GM12878 (cell line): ENCODE measurements around the gene LEMD1. TPM values are rescaled to one million over a fixed set of nuclear protein-coding genes. Genes with fewer than 3 reads are reported as not detected.

Experiments used
- ATAC-seq: fragments of 200-7000 bp; cut with Tn5 transposase; 3 replicates; pipeline ENCODE4 v1.9.1; 2020; ENCODE audit warnings: mild to moderate bottlenecking, moderate library complexity
- BruUV-seq: library from RNA; stranded (reverse); fragments of 400-500 nt; replicated peaks from 2 replicates; lab custom pipeline; 2021; lab: Mats Ljungman, UMichigan
- CTCF ChIA-PET: fragments of 300-600 bp; sonication (Branson Sonifier 250); formaldehyde crosslinking; extraction: SDS; loops from one replicate; lab custom pipeline; 2021; ENCODE audit warnings: inconsistent platforms; lab: Yijun Ruan, JAX
- POLR2A ChIA-PET: fragments of 350-600 bp; formaldehyde crosslinking; extraction: SDS; loops from one replicate; lab custom pipeline; 2021; ENCODE audit warnings: inconsistent platforms; lab: Charles Lee
- RAD21 ChIA-PET: fragments of 300-600 bp; sonication (Branson Sonifier 250); formaldehyde crosslinking; loops from one replicate; lab custom pipeline; 2023; ENCODE audit warnings: antibody characterized with exemption; ENCODE audit not compliant: unreplicated experiment; lab: Charles Lee
- SMC1A ChIA-PET: fragments of 300-600 bp; sonication (Branson Sonifier 250); formaldehyde crosslinking; loops from one replicate; lab custom pipeline; 2023; ENCODE audit not compliant: unreplicated experiment, uncharacterized antibody; lab: Charles Lee
- DNase-seq: peaks from one replicate; pipeline ENCODE4 v3.0.0-alpha.2; 2011; ENCODE audit warnings: low read depth, low spot score
- FAIRE-seq: peaks from 3 replicates; lab custom pipeline; 2011; peaks lifted over from hg19 to GRCh38; lab: Jason Lieb, UNC
- H2AFZ ChIP-seq: 2 replicates; pipeline ENCODE4 v1.6.0; 2011; ENCODE audit warnings: low read depth, low read length, control low read depth; ENCODE audit not compliant: control insufficient read depth
- H3K27ac ChIP-seq: 2 replicates; pipeline ENCODE4 v1.5.1; 2011; ENCODE audit warnings: control low read depth; ENCODE audit not compliant: control insufficient read depth, insufficient read depth
- H3K27me3 ChIP-seq, 2 experiments: replicated peaks in 1 of 2; 2 replicates each; pipeline versions ENCODE4 v1.6.0 to v1.6.1; 2011; ENCODE audit warnings: low read length in 1 of 2; ENCODE audit not compliant: control insufficient read depth in 2 of 2, insufficient read depth in 2 of 2
- H3K36me3 ChIP-seq, 2 experiments: 2 replicates each; pipeline ENCODE4 v1.5.1; 2011; ENCODE audit warnings: low read length in 1 of 2; ENCODE audit not compliant: control insufficient read depth in 2 of 2, insufficient read depth in 2 of 2
- H3K4me1 ChIP-seq: 2 replicates; pipeline ENCODE4 v1.6.1; 2011; ENCODE audit warnings: mild to moderate bottlenecking, low read length, moderate library complexity, mixed read lengths; ENCODE audit not compliant: control insufficient read depth, insufficient read depth
- H3K4me2 ChIP-seq: 2 replicates; pipeline ENCODE4 v1.6.0; 2011; ENCODE audit warnings: control low read depth; ENCODE audit not compliant: control insufficient read depth, insufficient read depth
- H3K4me3 ChIP-seq: fragments of 200-600 bp; sonication (generic); 2 replicates; pipeline ENCODE4 v1.5.1; 2016
- H3K79me2 ChIP-seq: 2 replicates; pipeline ENCODE4 v1.6.0; 2011; ENCODE audit warnings: low read length; ENCODE audit not compliant: control insufficient read depth, insufficient read depth
- H3K9ac ChIP-seq: 2 replicates; pipeline ENCODE4 v1.8.0; 2011; ENCODE audit warnings: low read length, control low read depth, mixed read lengths; ENCODE audit not compliant: control insufficient read depth, insufficient read depth
- H3K9me3 ChIP-seq: replicated peaks from 3 replicates; pipeline ENCODE4 v1.5.1; 2011; ENCODE audit warnings: mild to moderate bottlenecking, low read length; ENCODE audit not compliant: control insufficient read depth, insufficient read depth
- H4K20me1 ChIP-seq: 2 replicates; pipeline ENCODE4 v1.6.0; 2011; ENCODE audit not compliant: control insufficient read depth, insufficient read depth
- BMI1 ChIP-seq: fragments of 450-650 bp; IDR thresholded peaks from 2 replicates; pipeline ENCODE4 v1.6.1; 2016; ENCODE audit warnings: mild to moderate bottlenecking, moderate library complexity, borderline replicate concordance
- EED ChIP-seq: sonication (generic); IDR thresholded peaks from 2 replicates; pipeline ENCODE4 v1.6.1; 2016; ENCODE audit warnings: antibody characterized with exemption, low read depth
- HDAC6 ChIP-seq: fragments of 200-600 bp; sonication (generic); IDR thresholded peaks from one replicate; pipeline ENCODE4 v1.8.0; 2017; ENCODE audit warnings: antibody characterized with exemption; ENCODE audit not compliant: unreplicated experiment
- PKNOX1 ChIP-seq: fragments of 450-650 bp; IDR thresholded peaks from 2 replicates; pipeline ENCODE4 v1.6.1; 2016; ENCODE audit warnings: mild to moderate bottlenecking
- RB1 ChIP-seq: fragments of 450-650 bp; formaldehyde crosslinking; IDR thresholded peaks from 2 replicates; pipeline ENCODE4 v1.6.1; 2017; ENCODE audit warnings: mild to moderate bottlenecking, borderline replicate concordance
- SIN3A ChIP-seq: IDR thresholded peaks from 2 replicates; pipeline ENCODE4 v1.6.1; 2012; ENCODE audit warnings: low read depth, low read length, improper control_type of control experiment
- SPI1 ChIP-seq: IDR thresholded peaks from 2 replicates; pipeline ENCODE4 v1.6.1; 2011; ENCODE audit warnings: low read depth, mild to moderate bottlenecking, low read length, moderate library complexity, borderline replicate concordance; ENCODE audit not compliant: insufficient read depth
- STAT1 ChIP-seq: fragments of 450-650 bp; conservative IDR thresholded peaks from 2 replicates; pipeline ENCODE4 v1.6.1; 2014; ENCODE audit warnings: antibody characterized with exemption, mild to moderate bottlenecking
- WRNIP1 ChIP-seq: IDR thresholded peaks from 2 replicates; pipeline ENCODE4 v1.6.1; 2011; ENCODE audit warnings: low read depth, low read length, improper control_type of control experiment, borderline replicate concordance
- WGBS: methylation state at CpG from one replicate; pipeline ENCODE4 v1.1.6; 2016; ENCODE audit warnings: low lambda C conversion rate; ENCODE audit not compliant: insufficient replicate concordance, insufficient coverage; ENCODE audit errors: missing lambda C conversion rate; 5-methylcytosine and 5-hydroxymethylcytosine counted together
- in situ Hi-C: fragments of 300-500 bp; cut with MboI; formaldehyde crosslinking; loops from 9 replicates; pipeline ENCODE4 v1.14.3; 2018; ENCODE audit warnings: mixed read lengths
- intact Hi-C: fragments of 100-400 bp; cut with micrococcal nuclease; formaldehyde crosslinking; loops from one replicate; pipeline ENCODE4 v1.14.2; 2022; ENCODE audit not compliant: unreplicated experiment
- polyA plus RNA-seq, 11 experiments: library from polyadenylated mRNA; depleted of rRNA in 4 of 11; unstranded in 6 of 11; stranded (reverse) in 5 of 11; fragments of >200 nt; fragmentation: Nextera tagmentation in 4 of 11; fragmentation: Illumina TruSeq in 1 of 11; extraction: Ambion mirVana in 4 of 11; extraction: Trizol in 1 of 11; gene quantifications; 1 replicate in 1 of 11; 2 replicates in 10 of 11; pipeline versions ENCODE4 v1.2.1 to v1.2.3, GENCODE V29; 2011 to 2016; ENCODE audit warnings: inconsistent platforms in 2 of 11, missing spikeins in 2 of 11, low read depth in 1 of 11
- total RNA-seq, 4 experiments: library from RNA; depleted of rRNA in 3 of 4; stranded (reverse); fragments of >200 nt in 3 of 4; fragmentation: Illumina TruSeq in 1 of 4; extraction: Trizol in 1 of 4; gene quantifications; 2 replicates each; pipeline versions ENCODE4 v1.2.1 to v1.2.3, GENCODE V29; 2013 to 2021
- TF ChIP-seq, protein P1 (sequence below): IDR thresholded peaks from 2 replicates; pipeline ENCODE4 v1.6.1; 2012; ENCODE audit warnings: improper control_type of control experiment, low read depth, low read length; ENCODE audit not compliant: insufficient replicate concordance
- TF ChIP-seq, protein P2 (sequence below): fragments of 450-650 bp; IDR thresholded peaks from 2 replicates; pipeline ENCODE4 v1.6.1; 2017; ENCODE audit warnings: low read depth, mild to moderate bottlenecking, moderate library complexity

Gene LEMD1
- total and polyA plus RNA-seq, 10 of the 15 experiments (the other 5 are each of a cell fraction or from before 2014, with no cell fraction given) = 0.19 to 1.2 (median 0.26) TPM; not detected in 7

DNA sequence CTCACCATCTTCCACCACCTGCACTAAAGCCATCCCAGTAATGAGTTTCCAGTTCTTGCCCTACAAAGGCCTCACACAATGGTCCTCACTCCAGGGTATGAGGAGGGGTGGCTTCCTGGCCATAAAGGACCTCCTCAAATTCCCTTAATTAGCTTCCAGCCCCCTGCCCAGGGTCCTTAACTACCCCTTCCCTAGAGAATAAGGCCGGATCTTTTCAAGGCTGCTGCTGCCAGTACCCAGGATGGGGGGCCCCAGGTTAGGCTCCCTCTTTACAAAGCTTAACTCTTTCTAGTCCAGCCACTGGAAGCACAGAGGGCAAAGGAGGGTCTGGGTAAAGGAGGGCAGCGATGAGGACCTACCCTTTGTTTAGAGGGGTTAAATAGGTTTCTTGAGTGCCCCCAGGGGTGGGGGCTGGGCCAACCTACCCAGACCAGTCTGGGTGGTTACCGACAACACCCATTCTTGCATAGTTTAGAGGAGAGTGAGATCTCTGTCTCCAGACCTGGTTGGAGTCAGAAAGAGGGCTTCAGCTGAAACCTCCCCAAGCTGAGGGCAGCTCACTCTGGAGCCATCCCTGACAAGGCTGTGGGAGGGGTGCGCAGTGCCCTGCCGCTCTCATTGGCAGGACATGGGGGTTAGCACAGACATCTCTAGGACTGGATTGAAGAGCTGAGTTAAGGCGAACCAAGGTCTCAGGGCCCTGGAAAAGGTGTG lies 26.8 kb upstream of the LEMD1 start:
- Histone ChIP-seq H3K79me2 (no peaks in the 10 kb centered on the region), H3K4me1 (peaks cover 5% of the 10 kb centered on the region; the same call in 1 of the 2 replicates), H3K9me3 (no peaks in the 10 kb centered on the region), H3K27ac (no peak overlapping the region), H2AFZ (no peak overlapping the region), H3K27me3 (peaks cover 0 to 4% of the 10 kb centered on the region in 2 experiments; a peak in 3 of 4 replicates), H3K36me3 (no peaks in the 10 kb centered on the region), H3K4me3 (no peak overlapping the region), H3K4me2 (no peak overlapping the region), H4K20me1 (no peaks in the 10 kb centered on the region; the same call in 1 of the 2 replicates), H3K9ac (no peak overlapping the region)
- in situ Hi-C loops = no loop called here
- ATAC-seq (no peak), FAIRE-seq (no peak), DNase-seq (no peak)
- SMC1A ChIA-PET = interaction anchor here (0.6 to 2.3 kb wide), 6 partner anchors 18 to 76 kb away, joined by 3 to 9 read pairs (median 4); no protein-coding TSS in a partner anchor
- intact Hi-C loops = no loop called here
- CTCF ChIA-PET = interaction anchor here (0.9 to 3.9 kb wide), 12 partner anchors 8 to 176 kb away, joined by 3 to 18 read pairs (median 6); no protein-coding TSS in a partner anchor
- POLR2A ChIA-PET = interaction anchor here (1.7 kb wide), 1 partner anchor 8 kb away, joined by 10 read pairs; no protein-coding TSS in a partner anchor
- BruUV-seq = no TSS peak
- WGBS = 42% methylated on average over 6 of the region's 6 CpGs
- RAD21 ChIA-PET = interaction anchor here (1.0 to 5.0 kb wide), 7 partner anchors 13 to 175 kb away, joined by 3 to 36 read pairs (median 5); no protein-coding TSS in a partner anchor
- TF ChIP-seq HDAC6 (no peak), STAT1 (no peak), RB1 (no peak), EED (no peak), SIN3A (no peak), BMI1 (no peak), SPI1 (no peak), PKNOX1 (no peak), WRNIP1 (no peak)
- TF ChIP-seq, protein P1, sequence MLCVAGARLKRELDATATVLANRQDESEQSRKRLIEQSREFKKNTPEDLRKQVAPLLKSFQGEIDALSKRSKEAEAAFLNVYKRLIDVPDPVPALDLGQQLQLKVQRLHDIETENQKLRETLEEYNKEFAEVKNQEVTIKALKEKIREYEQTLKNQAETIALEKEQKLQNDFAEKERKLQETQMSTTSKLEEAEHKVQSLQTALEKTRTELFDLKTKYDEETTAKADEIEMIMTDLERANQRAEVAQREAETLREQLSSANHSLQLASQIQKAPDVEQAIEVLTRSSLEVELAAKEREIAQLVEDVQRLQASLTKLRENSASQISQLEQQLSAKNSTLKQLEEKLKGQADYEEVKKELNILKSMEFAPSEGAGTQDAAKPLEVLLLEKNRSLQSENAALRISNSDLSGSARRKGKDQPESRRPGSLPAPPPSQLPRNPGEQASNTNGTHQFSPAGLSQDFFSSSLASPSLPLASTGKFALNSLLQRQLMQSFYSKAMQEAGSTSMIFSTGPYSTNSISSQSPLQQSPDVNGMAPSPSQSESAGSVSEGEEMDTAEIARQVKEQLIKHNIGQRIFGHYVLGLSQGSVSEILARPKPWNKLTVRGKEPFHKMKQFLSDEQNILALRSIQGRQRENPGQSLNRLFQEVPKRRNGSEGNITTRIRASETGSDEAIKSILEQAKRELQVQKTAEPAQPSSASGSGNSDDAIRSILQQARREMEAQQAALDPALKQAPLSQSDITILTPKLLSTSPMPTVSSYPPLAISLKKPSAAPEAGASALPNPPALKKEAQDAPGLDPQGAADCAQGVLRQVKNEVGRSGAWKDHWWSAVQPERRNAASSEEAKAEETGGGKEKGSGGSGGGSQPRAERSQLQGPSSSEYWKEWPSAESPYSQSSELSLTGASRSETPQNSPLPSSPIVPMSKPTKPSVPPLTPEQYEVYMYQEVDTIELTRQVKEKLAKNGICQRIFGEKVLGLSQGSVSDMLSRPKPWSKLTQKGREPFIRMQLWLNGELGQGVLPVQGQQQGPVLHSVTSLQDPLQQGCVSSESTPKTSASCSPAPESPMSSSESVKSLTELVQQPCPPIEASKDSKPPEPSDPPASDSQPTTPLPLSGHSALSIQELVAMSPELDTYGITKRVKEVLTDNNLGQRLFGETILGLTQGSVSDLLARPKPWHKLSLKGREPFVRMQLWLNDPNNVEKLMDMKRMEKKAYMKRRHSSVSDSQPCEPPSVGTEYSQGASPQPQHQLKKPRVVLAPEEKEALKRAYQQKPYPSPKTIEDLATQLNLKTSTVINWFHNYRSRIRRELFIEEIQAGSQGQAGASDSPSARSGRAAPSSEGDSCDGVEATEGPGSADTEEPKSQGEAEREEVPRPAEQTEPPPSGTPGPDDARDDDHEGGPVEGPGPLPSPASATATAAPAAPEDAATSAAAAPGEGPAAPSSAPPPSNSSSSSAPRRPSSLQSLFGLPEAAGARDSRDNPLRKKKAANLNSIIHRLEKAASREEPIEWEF = no peak
- TF ChIP-seq, protein P2, sequence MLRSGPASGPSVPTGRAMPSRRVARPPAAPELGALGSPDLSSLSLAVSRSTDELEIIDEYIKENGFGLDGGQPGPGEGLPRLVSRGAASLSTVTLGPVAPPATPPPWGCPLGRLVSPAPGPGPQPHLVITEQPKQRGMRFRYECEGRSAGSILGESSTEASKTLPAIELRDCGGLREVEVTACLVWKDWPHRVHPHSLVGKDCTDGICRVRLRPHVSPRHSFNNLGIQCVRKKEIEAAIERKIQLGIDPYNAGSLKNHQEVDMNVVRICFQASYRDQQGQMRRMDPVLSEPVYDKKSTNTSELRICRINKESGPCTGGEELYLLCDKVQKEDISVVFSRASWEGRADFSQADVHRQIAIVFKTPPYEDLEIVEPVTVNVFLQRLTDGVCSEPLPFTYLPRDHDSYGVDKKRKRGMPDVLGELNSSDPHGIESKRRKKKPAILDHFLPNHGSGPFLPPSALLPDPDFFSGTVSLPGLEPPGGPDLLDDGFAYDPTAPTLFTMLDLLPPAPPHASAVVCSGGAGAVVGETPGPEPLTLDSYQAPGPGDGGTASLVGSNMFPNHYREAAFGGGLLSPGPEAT = no peak
